Endothelial cell of umbilical vein (primary cell): ENCODE data around the gene TBPL1. TPM values are rescaled to one million over a fixed set of nuclear protein-coding genes. Genes with fewer than 3 reads are reported as not detected.

Source experiments
- BruUV-seq: library from RNA; stranded (reverse); fragments of 400-500 nt; replicated peaks from 2 replicates; lab custom pipeline; 2021; lab: Mats Ljungman, UMichigan
- CTCF ChIA-PET: fragments of 300-600, 350-600 bp; sonication (Branson Sonifier 250); formaldehyde crosslinking; loops from one replicate; lab custom pipeline; 2021; ENCODE audit warnings: antibody characterized with exemption, inconsistent platforms; lab: Charles Lee
- POLR2A ChIA-PET: fragments of 300-600, 350-600 bp; sonication (Branson Sonifier 250); formaldehyde crosslinking; loops from one replicate; lab custom pipeline; 2021; ENCODE audit warnings: antibody characterized with exemption, inconsistent platforms; lab: Charles Lee
- DNase-seq: peaks from one replicate; pipeline ENCODE4 v3.0.0-alpha.2; 2011; ENCODE audit warnings: low read depth, low spot score
- FAIRE-seq: peaks from 2 replicates; lab custom pipeline; 2011; peaks lifted over from hg19 to GRCh38; lab: Jason Lieb, UNC
- H2AFZ ChIP-seq: 2 replicates; pipeline ENCODE4 v1.6.0; 2012; ENCODE audit warnings: low read depth, low read length, control low read depth, inconsistent platforms
- H3K27ac ChIP-seq: 2 replicates; pipeline ENCODE4 v1.5.1; 2011; ENCODE audit warnings: low read depth, mild to moderate bottlenecking, control low read depth, low read length, moderate library complexity; ENCODE audit not compliant: insufficient read depth
- H3K27me3 ChIP-seq, 2 experiments: 2 replicates each; pipeline versions ENCODE4 v1.6.0 to v1.6.1; 2011; ENCODE audit warnings: low read length in 2 of 2, mixed read lengths in 1 of 2; ENCODE audit not compliant: control insufficient read depth in 2 of 2, insufficient read depth in 2 of 2
- H3K36me3 ChIP-seq, 2 experiments: 2 replicates in 1 of 2; 3 replicates in 1 of 2; pipeline ENCODE4 v1.5.1; 2011; ENCODE audit warnings: low read length in 2 of 2, mild to moderate bottlenecking in 1 of 2, moderate library complexity in 1 of 2; ENCODE audit not compliant: control insufficient read depth in 2 of 2, insufficient read depth in 2 of 2; ENCODE audit errors: extremely low read depth in 1 of 2
- H3K4me1 ChIP-seq: 3 replicates; pipeline ENCODE4 v1.5.1; 2011; ENCODE audit warnings: mild to moderate bottlenecking, low read length; ENCODE audit not compliant: control insufficient read depth, insufficient read depth; ENCODE audit errors: extremely low read depth
- H3K4me2 ChIP-seq: 2 replicates; pipeline ENCODE4 v1.6.1; 2011; ENCODE audit warnings: low read length, control low read depth, mixed read lengths; ENCODE audit not compliant: insufficient read depth
- H3K4me3 ChIP-seq, 3 experiments: fragments of 200-600 bp in 1 of 3; sonication (generic), shearing (Covaris generic) in 1 of 3; replicated peaks in 1 of 3; 2 replicates each; pipeline ENCODE4 v1.5.1; 2011 to 2016; ENCODE audit warnings: control low read depth in 3 of 3, low read length in 3 of 3, mild to moderate bottlenecking in 2 of 3, inconsistent platforms in 1 of 3, low read depth in 1 of 3, moderate library complexity in 1 of 3; ENCODE audit not compliant: insufficient read depth in 1 of 3
- H3K79me2 ChIP-seq: 2 replicates; pipeline ENCODE4 v1.6.0; 2012; ENCODE audit warnings: low read length, inconsistent platforms; ENCODE audit not compliant: control insufficient read depth, insufficient read depth
- H3K9ac ChIP-seq: replicated peaks from 2 replicates; pipeline ENCODE3; 2011; ENCODE audit warnings: low read length, control low read depth; ENCODE audit not compliant: insufficient read depth; ENCODE audit errors: extremely low read depth
- H3K9me1 ChIP-seq: replicated peaks from 3 replicates; pipeline ENCODE4 v1.6.0; 2011; ENCODE audit warnings: mild to moderate bottlenecking, low read length; ENCODE audit not compliant: control insufficient read depth, insufficient read depth; ENCODE audit errors: extremely low read depth
- H3K9me3 ChIP-seq: replicated peaks from 2 replicates; pipeline ENCODE4 v1.5.1; 2012; ENCODE audit warnings: low read length, inconsistent platforms; ENCODE audit not compliant: control insufficient read depth, insufficient read depth
- H4K20me1 ChIP-seq: replicated peaks from 2 replicates; pipeline ENCODE3; 2011; ENCODE audit warnings: mild to moderate bottlenecking, low read length; ENCODE audit not compliant: control insufficient read depth, insufficient read depth; ENCODE audit errors: extremely low read depth
- EZH2 ChIP-seq: IDR thresholded peaks from 2 replicates; pipeline ENCODE4 v1.6.1; 2012; ENCODE audit warnings: borderline replicate concordance, low read depth, mild to moderate bottlenecking, moderate library complexity, low read length, inconsistent platforms; ENCODE audit not compliant: severe bottlenecking
- FOS ChIP-seq: IDR thresholded peaks from 2 replicates; pipeline ENCODE4 v1.6.1; 2011; ENCODE audit warnings: mild to moderate bottlenecking, low read length, moderate library complexity, borderline replicate concordance; ENCODE audit not compliant: insufficient read depth
- GATA2 ChIP-seq: IDR thresholded peaks from 2 replicates; pipeline ENCODE4 v1.7.0; 2011; ENCODE audit warnings: low read depth, mild to moderate bottlenecking, moderate library complexity, mixed read lengths, low read length; ENCODE audit not compliant: insufficient read length, insufficient read depth
- JUN ChIP-seq: IDR thresholded peaks from 2 replicates; pipeline ENCODE4 v1.6.1; 2011; ENCODE audit warnings: borderline replicate concordance, low read depth; ENCODE audit not compliant: insufficient read length, insufficient read depth
- MAX ChIP-seq: IDR thresholded peaks from 2 replicates; pipeline ENCODE4 v1.6.1; 2011; ENCODE audit not compliant: insufficient read depth, insufficient read length
- MYC ChIP-seq: IDR thresholded peaks from one replicate; pipeline ENCODE4 v1.6.1; 2011; ENCODE audit warnings: mild to moderate bottlenecking, low read depth, low read length
- POLR2A ChIP-seq: IDR thresholded peaks from 2 replicates; pipeline ENCODE4 v1.6.1; 2012; ENCODE audit warnings: low read depth, mild to moderate bottlenecking, control low read depth, low read length
- POLR2AphosphoS5 ChIP-seq: IDR thresholded peaks from 2 replicates; pipeline ENCODE4 v1.6.1; 2012; ENCODE audit warnings: low read depth, mild to moderate bottlenecking, control low read depth, low read length, moderate library complexity; ENCODE audit not compliant: insufficient read depth
- dilution Hi-C: fragments of 300-500 bp; cut with MboI; formaldehyde crosslinking; loops from one replicate; pipeline ENCODE4 v1.15.0; 2019; ENCODE audit warnings: low sequenced_read_pairs; ENCODE audit not compliant: extremely low pct_ligation_motif_present
- intact Hi-C: fragments of 100-400 bp; cut with micrococcal nuclease; formaldehyde crosslinking; loops from one replicate; pipeline ENCODE4 v1.10.0; 2022
- polyA plus RNA-seq, 4 experiments: library from polyadenylated mRNA; depleted of rRNA in 3 of 4; stranded (reverse) in 3 of 4; unstranded in 1 of 4; fragments of >200 nt; gene quantifications; 2 replicates each; pipeline versions ENCODE4 v1.2.1 to v1.2.3, GENCODE V29; 2011 to 2012; ENCODE audit warnings: missing spikeins in 1 of 4
- total RNA-seq: library from RNA; stranded (reverse); gene quantifications from 2 replicates; pipeline ENCODE4 v1.2.3, GENCODE V29; 2021
- TF ChIP-seq, protein P1 (sequence below), 2 donors: IDR thresholded peaks; 1 replicate in 1 of 2; 2 replicates in 1 of 2; pipeline ENCODE4 v1.5.1; 2011; ENCODE audit warnings: low read length in 2 of 2, mild to moderate bottlenecking in 2 of 2, moderate library complexity in 2 of 2, control low read depth in 1 of 2, inconsistent platforms in 1 of 2, low read depth in 1 of 2; ENCODE audit not compliant: insufficient read depth in 1 of 2; ENCODE audit errors: extremely low read depth in 1 of 2

The TBPL1 gene
- total and polyA plus RNA-seq, 2 donors (not counting 3 experiments of a cell fraction or from before 2014, with no cell fraction given) = 19.6 to 31.2 TPM

- H3K9me3 ChIP-seq = no peaks in the 10 kb centered on the region
- FAIRE-seq (no peak), DNase-seq (no peak)
- no peaks in the 10 kb centered on the region for H3K36me3 ChIP-seq
- CTCF ChIA-PET = interaction anchor here (1.0 to 1.5 kb wide), 2 partner anchors 20 to 79 kb away, joined by 3 to 4 read pairs; no protein-coding TSS in a partner anchor
- H3K79me2 ChIP-seq = no peaks in the 10 kb centered on the region
- POLR2A ChIA-PET = no interaction called here
- no peaks in the 10 kb centered on the region for H3K9me1 ChIP-seq
- no TSS peak for BruUV-seq
- no peak overlapping the region for H2AFZ ChIP-seq
- no peak overlapping the region for H3K4me3 ChIP-seq
- no peak overlapping the region for H3K27ac ChIP-seq
- H3K4me2 ChIP-seq = no peak overlapping the region
- peaks cover 2 to 5% of the 10 kb centered on the region in 2 experiments for H3K27me3 ChIP-seq
- TF ChIP-seq MYC (no peak), JUN (no peak), POLR2A (no peak), FOS (no peak), POLR2AphosphoS5 (no peak), MAX (no peak), EZH2 (no peak), GATA2 (no peak)
- TF ChIP-seq, protein P1, sequence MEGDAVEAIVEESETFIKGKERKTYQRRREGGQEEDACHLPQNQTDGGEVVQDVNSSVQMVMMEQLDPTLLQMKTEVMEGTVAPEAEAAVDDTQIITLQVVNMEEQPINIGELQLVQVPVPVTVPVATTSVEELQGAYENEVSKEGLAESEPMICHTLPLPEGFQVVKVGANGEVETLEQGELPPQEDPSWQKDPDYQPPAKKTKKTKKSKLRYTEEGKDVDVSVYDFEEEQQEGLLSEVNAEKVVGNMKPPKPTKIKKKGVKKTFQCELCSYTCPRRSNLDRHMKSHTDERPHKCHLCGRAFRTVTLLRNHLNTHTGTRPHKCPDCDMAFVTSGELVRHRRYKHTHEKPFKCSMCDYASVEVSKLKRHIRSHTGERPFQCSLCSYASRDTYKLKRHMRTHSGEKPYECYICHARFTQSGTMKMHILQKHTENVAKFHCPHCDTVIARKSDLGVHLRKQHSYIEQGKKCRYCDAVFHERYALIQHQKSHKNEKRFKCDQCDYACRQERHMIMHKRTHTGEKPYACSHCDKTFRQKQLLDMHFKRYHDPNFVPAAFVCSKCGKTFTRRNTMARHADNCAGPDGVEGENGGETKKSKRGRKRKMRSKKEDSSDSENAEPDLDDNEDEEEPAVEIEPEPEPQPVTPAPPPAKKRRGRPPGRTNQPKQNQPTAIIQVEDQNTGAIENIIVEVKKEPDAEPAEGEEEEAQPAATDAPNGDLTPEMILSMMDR (IDR thresholded peaks at IDR 0.05; ENCODE audit: extremely low read depth in 1 of 2, insufficient read depth in 1 of 2, low read depth in 1 of 2, low read length in 2 of 2) = no peak
- intact Hi-C loops (no loop called here), dilution Hi-C loops (no loop called here)
- H3K9ac ChIP-seq = no peak overlapping the region
- no peaks in the 10 kb centered on the region for H3K4me1 ChIP-seq
- no peaks in the 10 kb centered on the region for H4K20me1 ChIP-seq
Measured at GRCh38 chr6:134020543-134020942, 67.5 kb downstream of the TBPL1 start.
